HepG2 (cell line): ENCODE data around the gene DNPEP. TPM values are rescaled to one million over a fixed set of nuclear protein-coding genes. Genes with fewer than 3 reads are reported as not detected.

Experiments
- ATAC-seq: fragments of 200-7000 bp; cut with Tn5 transposase; 3 replicates; pipeline ENCODE4 v1.9.1; 2020; ENCODE audit warnings: mild to moderate bottlenecking, moderate library complexity
- BruUV-seq: library from RNA; stranded (reverse); fragments of 400-500 nt; replicated peaks from 2 replicates; lab custom pipeline; 2021; lab: Mats Ljungman, UMichigan
- CTCF ChIA-PET: fragments of 300-600 bp; formaldehyde crosslinking; extraction: SDS; loops from one replicate; lab custom pipeline; 2021; ENCODE audit warnings: low total read pairs, inconsistent platforms, low intra/inter-chr PET ratio; lab: Yijun Ruan, JAX
- POLR2A ChIA-PET: fragments of 350-600 bp; sonication (Branson Sonifier 250); formaldehyde crosslinking; loops from one replicate; lab custom pipeline; 2020; ENCODE audit warnings: antibody characterized with exemption, inconsistent platforms; lab: Yijun Ruan, JAX
- DNase-seq: peaks from one replicate; pipeline ENCODE4 v3.0.0-alpha.2; 2015; ENCODE audit warnings: low spot score
- FAIRE-seq: peaks from 3 replicates; lab custom pipeline; 2011; peaks lifted over from hg19 to GRCh38; lab: Jason Lieb, UNC
- H2AFZ ChIP-seq: one replicate; pipeline ENCODE4 v1.6.1; 2011; ENCODE audit warnings: low read length, inconsistent platforms
- H3K27ac ChIP-seq: fragments of 300-600 bp; 3 replicates; pipeline ENCODE4 v1.8.0; 2011; ENCODE audit warnings: mixed run types, mild to moderate bottlenecking, mixed read lengths, low read length, inconsistent platforms; ENCODE audit not compliant: insufficient read depth; ENCODE audit errors: extremely low read length
- H3K27me3 ChIP-seq, 2 experiments: fragments of 200-600 bp in 1 of 2; 2 replicates in 1 of 2; 3 replicates in 1 of 2; pipeline versions ENCODE4 v1.6.0 to v1.8.0; 2011; ENCODE audit warnings: low read length in 2 of 2, mild to moderate bottlenecking in 2 of 2, moderate library complexity in 2 of 2, inconsistent platforms in 1 of 2; ENCODE audit not compliant: insufficient read depth in 2 of 2, control insufficient read depth in 1 of 2
- H3K36me3 ChIP-seq, 2 experiments: fragments of 200-600 bp in 1 of 2; replicated peaks in 1 of 2; 2 replicates in 1 of 2; 3 replicates in 1 of 2; pipeline versions ENCODE4 v1.5.1 to v1.8.0; 2011; ENCODE audit warnings: low read length in 2 of 2, inconsistent platforms in 1 of 2; ENCODE audit not compliant: insufficient read depth in 2 of 2, control insufficient read depth in 1 of 2
- H3K4me1 ChIP-seq: 2 replicates; pipeline ENCODE4 v1.5.1; 2012; ENCODE audit warnings: low read length, inconsistent platforms; ENCODE audit not compliant: insufficient read depth
- H3K4me2 ChIP-seq: 2 replicates; pipeline ENCODE4 v1.6.0; 2011; ENCODE audit warnings: low read depth, low read length, inconsistent platforms
- H3K4me3 ChIP-seq, 3 experiments: fragments of 200-600 bp in 1 of 3; sonication (generic), shearing (Covaris generic) in 1 of 3; replicated peaks in 1 of 3; 2 replicates each; pipeline ENCODE4 v1.5.1; 2011 to 2016; ENCODE audit warnings: low read length in 3 of 3, inconsistent platforms in 2 of 3, low read depth in 2 of 3, mild to moderate bottlenecking in 2 of 3, control low read depth in 1 of 3, mixed read lengths in 1 of 3; ENCODE audit not compliant: insufficient read depth in 1 of 3
- H3K79me2 ChIP-seq: one replicate; pipeline ENCODE4 v1.6.1; 2011; ENCODE audit warnings: low read length, inconsistent platforms; ENCODE audit not compliant: insufficient read depth
- H3K9ac ChIP-seq: 2 replicates; pipeline ENCODE4 v1.6.0; 2011; ENCODE audit warnings: mild to moderate bottlenecking, low read depth, low read length, inconsistent platforms; ENCODE audit not compliant: insufficient read depth
- H3K9me3 ChIP-seq: 2 replicates; pipeline ENCODE4 v1.5.1; 2012; ENCODE audit warnings: mild to moderate bottlenecking, low read length
- H4K20me1 ChIP-seq: 2 replicates; pipeline ENCODE4 v1.6.0; 2011; ENCODE audit warnings: inconsistent platforms, mild to moderate bottlenecking, low read length, moderate library complexity; ENCODE audit not compliant: insufficient read depth
- CTCF ChIP-seq: sonication (generic); formaldehyde crosslinking; IDR thresholded peaks from 2 replicates; pipeline ENCODE4 v1.5.0; 2020; ENCODE audit warnings: mild to moderate bottlenecking, missing genetic modification reagents, moderate library complexity
- EZH2 ChIP-seq: conservative IDR thresholded peaks from 2 replicates; pipeline ENCODE4 v1.6.1; 2012; ENCODE audit warnings: mild to moderate bottlenecking, low read depth, low read length, moderate library complexity
- HNF1B ChIP-seq: sonication (generic); formaldehyde crosslinking; IDR thresholded peaks from 2 replicates; pipeline ENCODE4 v1.5.1; 2020; ENCODE audit warnings: mild to moderate bottlenecking, moderate library complexity, missing genetic modification reagents
- JUN ChIP-seq: sonication (generic); formaldehyde crosslinking; IDR thresholded peaks from 2 replicates; pipeline ENCODE4 v1.4.0; 2020; ENCODE audit warnings: mild to moderate bottlenecking, missing genetic modification reagents
- MAFF ChIP-seq: IDR thresholded peaks from 2 replicates; pipeline ENCODE4 v1.6.1; 2011; ENCODE audit warnings: low read depth, low read length, improper control_type of control experiment
- MAFG ChIP-seq: sonication (generic); formaldehyde crosslinking; IDR thresholded peaks from 2 replicates; pipeline ENCODE4 v1.5.1; 2020; ENCODE audit warnings: mild to moderate bottlenecking, missing genetic modification reagents
- MAFK ChIP-seq, 2 experiments: IDR thresholded peaks in 1 of 2; conservative IDR thresholded peaks in 1 of 2; 2 replicates each; pipeline ENCODE4 v1.6.1; 2011; ENCODE audit warnings: improper control_type of control experiment in 2 of 2, low read length in 2 of 2
- MYPOP ChIP-seq: sonication (generic); formaldehyde crosslinking; IDR thresholded peaks from 2 replicates; pipeline ENCODE4 v1.8.1; 2023; ENCODE audit warnings: mild to moderate bottlenecking, moderate library complexity, missing genetic modification reagents
- NPAS2 ChIP-seq: sonication (generic); formaldehyde crosslinking; IDR thresholded peaks from 2 replicates; pipeline ENCODE4 v1.8.0; 2022; ENCODE audit warnings: mild to moderate bottlenecking, missing genetic modification reagents, borderline replicate concordance
- RAD21 ChIP-seq: fragments of 450-650 bp; formaldehyde crosslinking; IDR thresholded peaks from 2 replicates; pipeline ENCODE4 v1.5.0; 2020; ENCODE audit warnings: mild to moderate bottlenecking
- SALL2 ChIP-seq: sonication (generic); formaldehyde crosslinking; IDR thresholded peaks from 2 replicates; pipeline ENCODE4 v1.8.1; 2023; ENCODE audit warnings: mild to moderate bottlenecking, missing genetic modification reagents, inconsistent platforms
- SRSF1 ChIP-seq: fragments of 200-400 bp; formaldehyde crosslinking; optimal IDR thresholded peaks from 2 replicates; pipeline ENCODE3; 2017; ENCODE audit warnings: mild to moderate bottlenecking, low read depth, low read length, moderate library complexity
- STAG1 ChIP-seq: sonication (generic); formaldehyde crosslinking; IDR thresholded peaks from 2 replicates; pipeline ENCODE4 v1.4.0; 2020; ENCODE audit warnings: missing genetic modification reagents
- XRCC5 ChIP-seq: fragments of 200-400 bp; formaldehyde crosslinking; optimal IDR thresholded peaks from 2 replicates; pipeline ENCODE3; 2017; ENCODE audit warnings: mild to moderate bottlenecking, low read length
- ZNF441 ChIP-seq: sonication (generic); formaldehyde crosslinking; IDR thresholded peaks from 2 replicates; pipeline ENCODE4 v1.7.0; 2021; ENCODE audit warnings: missing genetic modification reagents, borderline replicate concordance
- ZNF501 ChIP-seq: sonication (generic); formaldehyde crosslinking; IDR thresholded peaks from 2 replicates; pipeline ENCODE4 v1.5.1; 2020; ENCODE audit warnings: mild to moderate bottlenecking, moderate library complexity, missing genetic modification reagents
- ZNF574 ChIP-seq: sonication (generic); formaldehyde crosslinking; IDR thresholded peaks from 2 replicates; pipeline ENCODE4 v1.4.0; 2020; ENCODE audit warnings: missing genetic modification reagents
- WGBS: methylation state at CpG from one replicate; pipeline ENCODE4 v1.1.6; 2017; ENCODE audit warnings: low lambda C conversion rate; 5-methylcytosine and 5-hydroxymethylcytosine counted together
- in situ Hi-C: cut with HindIII; loops from 2 replicates; pipeline ENCODE4 v1.10.0; 2017; ENCODE audit warnings: low pct_unique_long_range_greater_than_20kb; ENCODE audit not compliant: extremely low pct_ligation_motif_present
- intact Hi-C: fragments of 100-400 bp; cut with micrococcal nuclease; formaldehyde crosslinking; loops from one replicate; pipeline ENCODE4 v1.10.0; 2022; ENCODE audit not compliant: unreplicated experiment
- polyA plus RNA-seq, 8 experiments: library from polyadenylated mRNA; depleted of rRNA in 3 of 8; stranded (reverse) in 7 of 8; unstranded in 1 of 8; fragments of >200 nt; fragmentation: Illumina TruSeq in 4 of 8; extraction: Trizol in 4 of 8; gene quantifications; 2 replicates each; pipeline versions ENCODE4 v1.2.1 to v1.2.3, GENCODE V29; 2011 to 2016; ENCODE audit warnings: low read depth in 4 of 8, missing spikeins in 1 of 8, mixed read lengths in 1 of 8; ENCODE audit not compliant: insufficient read depth in 1 of 8
- total RNA-seq, 5 experiments: library from RNA; depleted of rRNA; stranded (reverse); fragments of >200 nt; fragmentation: Illumina TruSeq; extraction: Trizol; gene quantifications; 2 replicates each; pipeline ENCODE4 v1.2.3, GENCODE V29; 2016; ENCODE audit warnings: low read depth in 1 of 5

DNPEP gene
- total and polyA plus RNA-seq, 2 of the 13 experiments (the other 11 are each of a cell fraction or from before 2014, with no cell fraction given) = 104 to 109 TPM

GRCh38 chr2:219352448-219353023 lies 35.2 kb downstream of the DNPEP start:
- DNase-seq = peak; percentile 55
- peak; percentile 90 for FAIRE-seq
- POLR2A ChIA-PET = no interaction called here
- no peaks in the 10 kb centered on the region for H3K36me3 ChIP-seq
- 9% methylated on average over 5 of the region's 5 CpGs for WGBS
- no peak overlapping the region for H3K4me2 ChIP-seq
- no peak overlapping the region for H3K27ac ChIP-seq
- intact Hi-C loops (loop anchor here (1.0 kb wide), 1 partner anchor 192 kb away; the partner anchor contains the start of gene NHEJ1), in situ Hi-C loops (no loop called here)
- BruUV-seq = no TSS peak
- H3K4me1 ChIP-seq = no peaks in the 10 kb centered on the region
- H3K27me3 ChIP-seq = peaks cover 0 to 58% of the 10 kb centered on the region in 2 experiments; a peak in 3 of 5 replicates
- H3K9me3 ChIP-seq = no peaks in the 10 kb centered on the region
- no peaks in the 10 kb centered on the region for H3K79me2 ChIP-seq
- peak; percentile 89 for ATAC-seq
- CTCF ChIA-PET = interaction anchor here (1.9 kb wide), 1 partner anchor 192 kb away, joined by 7 read pairs; the partner anchor contains the start of gene NHEJ1
- no peak overlapping the region for H3K9ac ChIP-seq
- no peak overlapping the region for H3K4me3 ChIP-seq
- no peak overlapping the region for H2AFZ ChIP-seq
- H4K20me1 ChIP-seq = no peaks in the 10 kb centered on the region
- peak; percentile 99 to 100 for TF ChIP-seq MAFK (conservative IDR thresholded peaks at IDR 0.05 in 1 of 2, IDR thresholded peaks at IDR 0.05 in 1 of 2; ENCODE audit: low read length in 2 of 2)
- TF ChIP-seq MAFG (CRISPR knock-in tag) = peak; percentile 83
- no peak for TF ChIP-seq MYPOP (CRISPR knock-in tag)
- no peak for TF ChIP-seq JUN (CRISPR knock-in tag)
- no peak for TF ChIP-seq NPAS2 (CRISPR knock-in tag)
- TF ChIP-seq MAFF = peak; percentile 99
- TF ChIP-seq CTCF (CRISPR knock-in tag) = peak; percentile 73
- TF ChIP-seq STAG1 (CRISPR knock-in tag) = peak; percentile 70
- 0 out of 2 replicates have a peak, but pooled peaks have one; percentile 32 for TF ChIP-seq RAD21 (CRISPR knock-in tag)
- 0 out of 2 replicates have a peak, but pooled peaks have one; percentile 31 for TF ChIP-seq HNF1B
- no peak for TF ChIP-seq ZNF441 (CRISPR knock-in tag)
- peak; percentile 42; the same call in 1 of the 2 replicates for TF ChIP-seq EZH2
- peak; percentile 68 for TF ChIP-seq XRCC5
- TF ChIP-seq SRSF1 = no peak
- 0 out of 2 replicates have a peak, but pooled peaks have one; percentile 29 for TF ChIP-seq SALL2 (CRISPR knock-in tag)
- TF ChIP-seq ZNF501 (CRISPR knock-in tag) = 0 out of 2 replicates have a peak, but pooled peaks have one; percentile 22
- peak; percentile 55 for TF ChIP-seq ZNF574 (CRISPR knock-in tag)
